Occipital lobe (tissue), 2 donors: ENCODE results near the gene MPRIP. TPM values are rescaled to one million over a fixed set of nuclear protein-coding genes. Genes with fewer than 3 reads are reported as not detected.
"Not testable (repeated sequence)": the region's sequence is repeated elsewhere in the genome, so short reads cannot be mapped to it uniquely, and the experiment has no call there.

Experiments used
- DNase-seq: peaks from one replicate; lab custom pipeline; 2025; lab: John Stamatoyannopoulos, UW
- total RNA-seq: library from RNA; depleted of rRNA; stranded (reverse); fragments of >200 nt; gene quantifications from one replicate; pipeline ENCODE4 v1.2.3, GENCODE V29; 2014

MPRIP gene, protein sequence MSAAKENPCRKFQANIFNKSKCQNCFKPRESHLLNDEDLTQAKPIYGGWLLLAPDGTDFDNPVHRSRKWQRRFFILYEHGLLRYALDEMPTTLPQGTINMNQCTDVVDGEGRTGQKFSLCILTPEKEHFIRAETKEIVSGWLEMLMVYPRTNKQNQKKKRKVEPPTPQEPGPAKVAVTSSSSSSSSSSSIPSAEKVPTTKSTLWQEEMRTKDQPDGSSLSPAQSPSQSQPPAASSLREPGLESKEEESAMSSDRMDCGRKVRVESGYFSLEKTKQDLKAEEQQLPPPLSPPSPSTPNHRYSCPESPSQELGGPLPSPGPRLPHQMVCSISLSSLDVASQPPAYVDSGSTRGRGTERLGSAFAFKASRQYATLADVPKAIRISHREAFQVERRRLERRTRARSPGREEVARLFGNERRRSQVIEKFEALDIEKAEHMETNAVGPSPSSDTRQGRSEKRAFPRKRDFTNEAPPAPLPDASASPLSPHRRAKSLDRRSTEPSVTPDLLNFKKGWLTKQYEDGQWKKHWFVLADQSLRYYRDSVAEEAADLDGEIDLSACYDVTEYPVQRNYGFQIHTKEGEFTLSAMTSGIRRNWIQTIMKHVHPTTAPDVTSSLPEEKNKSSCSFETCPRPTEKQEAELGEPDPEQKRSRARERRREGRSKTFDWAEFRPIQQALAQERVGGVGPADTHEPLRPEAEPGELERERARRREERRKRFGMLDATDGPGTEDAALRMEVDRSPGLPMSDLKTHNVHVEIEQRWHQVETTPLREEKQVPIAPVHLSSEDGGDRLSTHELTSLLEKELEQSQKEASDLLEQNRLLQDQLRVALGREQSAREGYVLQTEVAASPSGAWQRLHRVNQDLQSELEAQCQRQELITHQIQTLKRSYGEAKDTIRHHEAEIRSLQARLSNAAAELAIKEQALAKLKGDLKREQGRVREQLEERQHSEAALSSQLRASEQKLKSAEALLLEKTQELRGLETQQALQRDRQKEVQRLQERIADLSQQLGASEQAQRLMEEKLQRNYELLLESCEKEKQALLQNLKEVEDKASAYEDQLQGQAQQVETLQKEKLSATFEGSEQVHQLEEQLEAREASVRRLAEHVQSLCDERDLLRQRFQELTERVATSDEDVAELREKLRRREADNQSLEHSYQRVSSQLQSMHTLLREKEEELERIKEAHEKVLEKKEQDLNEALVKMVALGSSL (N-terminal part only)
- 126 TPM for total RNA-seq

DNA sequence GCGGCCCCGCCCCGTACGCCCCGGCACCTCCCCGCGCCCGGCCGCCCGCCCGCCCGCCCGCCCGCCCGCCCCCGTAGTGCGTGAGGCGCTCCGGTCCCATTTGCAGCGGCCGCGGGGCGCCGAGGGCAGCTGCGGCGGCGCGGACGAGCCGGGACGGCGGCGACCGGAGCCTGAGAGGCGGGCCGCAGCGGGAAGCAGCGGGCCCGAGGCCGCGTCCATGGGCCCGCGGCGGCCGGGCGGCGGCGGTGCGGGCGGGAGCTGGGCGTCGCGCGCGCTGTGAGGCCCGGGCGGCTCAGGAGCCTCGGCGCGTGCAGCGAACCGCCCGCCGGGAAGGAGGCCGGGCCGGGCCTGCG is at the start of gene MPRIP:
Gene MPRIP (plus strand): TSS at position 74 of the 353 bp plus-strand sequence. CDS start 392 bp downstream, outside the sequence.
- DNase-seq = no peak

DNA sequence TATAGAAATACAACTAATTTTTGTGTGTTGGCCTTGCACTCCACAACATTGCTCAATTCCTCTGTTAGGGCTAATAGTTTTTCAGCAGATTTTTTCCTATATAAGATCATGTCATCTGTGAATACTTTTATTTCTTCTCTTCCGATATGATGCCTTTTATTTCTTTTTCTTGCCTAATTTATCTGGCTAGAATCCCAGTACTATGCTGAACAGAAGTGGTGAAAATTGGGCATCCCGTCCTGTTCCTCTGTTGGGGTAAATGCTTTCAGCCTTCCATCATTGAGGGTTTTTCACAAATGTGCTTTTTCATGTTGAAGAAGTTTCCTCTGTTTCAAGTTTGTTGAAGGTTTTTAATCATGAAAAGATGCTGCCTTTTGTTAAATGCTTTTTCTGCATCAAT is 47.6 kb upstream of the MPRIP start:
- no peak for DNase-seq

DNA sequence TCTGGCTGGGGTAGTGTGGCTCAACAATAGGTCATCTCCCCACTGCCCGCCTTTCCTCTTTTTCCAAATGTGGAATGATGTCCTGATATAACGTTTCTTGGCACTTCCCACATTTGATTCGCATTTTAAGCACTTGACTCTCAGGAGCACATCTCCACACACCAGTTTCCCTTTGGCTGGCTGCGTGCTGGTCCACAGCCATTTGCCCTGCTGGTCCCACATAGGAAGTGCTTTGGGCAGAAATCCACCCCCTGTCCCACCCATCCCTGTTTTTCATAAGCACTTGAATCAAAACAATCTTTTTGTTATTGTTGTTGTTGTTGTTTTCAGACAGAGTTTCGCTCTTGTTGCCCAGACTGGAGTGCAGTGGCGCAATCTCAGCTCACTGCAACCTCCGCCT is 46.3 kb upstream of the MPRIP start:
- no peak for DNase-seq

DNA sequence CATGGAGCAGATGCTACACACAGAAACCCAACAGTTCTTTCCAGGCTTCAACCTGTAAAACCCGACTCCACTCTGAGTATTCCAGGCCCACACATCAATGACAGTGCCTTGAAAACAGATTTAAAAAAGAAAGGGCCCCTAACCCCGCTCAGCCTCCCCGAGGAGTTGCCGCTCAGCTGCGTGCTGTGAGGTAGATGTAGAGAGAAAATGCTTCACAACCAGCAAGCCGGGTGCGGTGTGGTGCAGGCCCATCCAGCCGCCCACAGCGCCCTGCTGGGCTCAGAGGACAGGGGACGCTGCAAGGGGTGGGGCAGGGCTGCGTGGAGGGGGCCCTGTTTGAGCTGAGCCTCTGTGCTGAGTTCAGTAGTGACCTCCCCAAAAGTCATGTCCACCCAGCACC is 45.5 kb upstream of the MPRIP start:
- not testable (repeated sequence) for DNase-seq

DNA sequence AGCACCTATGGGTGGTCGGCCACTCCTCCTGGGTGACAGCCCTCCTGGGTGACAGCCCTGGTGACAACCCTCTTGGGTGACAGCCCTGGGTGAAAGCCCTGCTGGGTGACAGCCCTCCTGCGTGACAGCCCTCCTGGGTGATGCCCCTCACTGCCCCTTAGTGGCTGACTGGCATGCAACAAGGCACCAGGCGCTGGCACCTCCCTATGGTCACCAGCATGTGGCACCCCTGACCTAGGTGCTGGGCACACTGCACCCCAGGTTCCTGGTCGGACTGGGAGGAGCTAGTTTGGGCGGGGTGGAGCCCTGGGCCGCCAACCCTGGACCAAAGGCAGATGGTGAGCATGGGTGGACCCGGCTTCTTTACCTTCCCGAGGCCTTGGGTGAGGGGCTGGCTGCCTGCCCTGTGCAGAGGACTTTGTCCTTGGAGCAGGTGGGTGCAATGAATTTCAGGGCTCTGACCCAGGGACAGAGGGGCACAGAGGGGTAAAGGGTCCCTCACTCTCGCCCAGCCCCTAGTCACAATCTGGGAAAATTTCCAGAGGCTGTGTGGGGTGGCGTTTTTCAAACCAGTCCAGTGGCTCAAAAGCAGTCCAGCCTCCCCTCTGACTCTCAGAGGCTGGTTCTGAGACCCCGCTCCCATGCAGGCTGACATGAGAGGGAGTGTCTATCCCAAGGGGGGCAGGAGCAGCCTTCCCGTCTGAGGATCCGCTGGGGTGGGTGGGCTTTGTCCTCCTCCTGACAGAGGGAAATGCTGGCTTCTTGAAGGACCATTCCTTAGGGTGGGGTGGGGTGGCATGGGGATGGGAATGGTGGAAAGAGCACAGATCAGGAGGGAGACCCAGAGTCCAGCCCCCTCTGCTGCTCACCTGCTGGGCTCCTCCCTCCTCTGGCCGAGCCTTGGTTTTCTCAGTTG is 44.5 kb upstream of the MPRIP start:
- DNase-seq = no peak

DNA sequence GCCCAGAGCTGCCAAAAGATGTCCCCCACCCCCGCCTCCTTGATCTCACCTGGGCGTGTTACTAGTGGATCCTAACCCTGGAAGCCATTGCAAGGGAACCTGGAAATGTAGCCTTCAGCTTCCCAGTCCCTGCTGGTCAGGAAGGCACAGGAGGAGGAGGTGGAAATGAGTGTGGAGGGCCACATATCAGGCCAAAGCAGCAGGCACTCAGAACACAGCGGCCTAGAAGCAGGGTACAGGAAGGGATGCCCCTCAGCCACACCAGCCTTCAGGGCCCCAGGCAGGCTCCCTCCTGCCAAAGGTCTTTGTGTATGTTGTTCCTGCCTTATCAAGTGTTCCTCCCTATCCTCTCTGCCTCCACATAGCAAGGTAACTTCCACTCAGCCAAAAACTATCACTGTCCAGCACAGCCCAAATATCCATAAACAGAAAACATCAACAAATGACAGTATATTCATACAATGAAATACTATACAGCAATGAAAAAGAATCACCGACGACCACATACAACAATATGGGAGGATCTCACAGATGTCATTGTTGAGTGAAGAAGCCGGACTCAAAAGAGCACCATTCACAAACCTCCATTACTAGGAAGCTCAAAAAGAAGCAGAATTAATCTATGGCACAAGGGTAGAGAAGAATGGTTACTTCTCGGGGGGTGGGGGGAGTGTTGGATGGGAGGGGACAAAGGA is 42.2 kb upstream of the MPRIP start:
- DNase-seq = no peak

DNA sequence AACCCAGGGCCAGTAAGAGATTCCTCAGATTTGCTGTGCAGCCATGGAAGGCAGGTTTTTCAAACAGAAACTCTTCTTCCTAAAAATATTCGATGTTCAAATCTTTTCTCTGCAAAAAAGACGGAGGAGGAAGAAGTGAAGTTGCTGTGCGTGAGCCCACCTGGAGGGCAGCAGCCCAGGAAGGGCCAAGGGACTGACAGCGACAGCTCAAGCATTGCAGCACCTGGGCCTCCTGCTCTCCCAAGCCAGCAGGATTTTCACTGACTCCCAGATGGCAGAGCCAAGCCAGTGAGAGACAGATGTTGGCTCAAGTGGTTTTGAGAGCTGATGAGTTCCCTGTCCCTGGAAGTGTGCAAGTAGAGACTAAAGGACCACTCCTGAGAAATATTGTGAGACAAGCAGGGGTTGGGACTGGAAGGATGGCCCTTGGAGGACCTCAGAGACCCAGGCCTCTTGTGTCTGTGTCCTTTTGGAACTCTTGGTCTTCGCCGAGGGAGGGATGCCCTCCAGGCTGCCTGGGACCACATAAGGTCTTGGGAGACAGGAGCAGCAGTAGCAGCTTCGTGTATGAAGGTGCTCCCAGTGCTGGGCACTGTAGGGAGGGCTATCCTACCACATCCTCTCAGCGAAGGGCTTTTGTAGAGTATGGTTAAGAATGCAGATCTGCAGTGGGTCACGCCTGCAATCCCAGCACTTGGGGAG is 41.0 kb upstream of the MPRIP start:
- no peak for DNase-seq

DNA sequence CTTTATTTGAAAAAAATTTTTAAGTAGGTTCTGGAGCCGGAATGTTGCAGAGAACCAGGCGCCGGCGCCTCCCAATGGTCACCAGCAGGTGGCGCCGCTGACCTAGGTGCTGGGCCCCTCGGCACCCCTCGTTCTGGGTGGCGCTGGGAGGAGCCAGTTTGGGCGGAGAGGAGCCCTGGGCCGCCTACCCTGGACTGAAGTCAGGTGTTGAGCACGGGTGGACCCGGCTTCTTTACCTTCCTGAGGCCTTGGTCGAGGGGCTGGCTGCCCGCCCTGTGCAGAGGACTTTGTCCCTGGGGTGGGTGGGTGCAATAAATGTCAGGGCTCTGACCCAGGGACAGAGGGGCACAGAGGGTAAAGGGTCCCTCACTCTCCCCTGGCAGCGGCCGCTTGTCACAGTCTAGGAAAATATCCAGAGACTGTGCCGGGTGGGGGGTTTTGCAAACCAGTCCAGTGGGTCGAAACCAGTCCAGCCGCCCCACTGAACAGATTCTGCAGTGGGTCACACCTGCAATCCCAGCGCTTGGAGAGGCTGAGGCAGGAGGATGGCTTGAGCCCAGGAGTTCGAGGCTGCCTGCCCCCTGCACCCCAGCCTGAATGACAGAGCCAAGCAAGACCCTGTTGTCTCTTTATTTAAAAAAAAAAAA is 40.3 kb upstream of the MPRIP start:
- peak; percentile 48 for DNase-seq

DNA sequence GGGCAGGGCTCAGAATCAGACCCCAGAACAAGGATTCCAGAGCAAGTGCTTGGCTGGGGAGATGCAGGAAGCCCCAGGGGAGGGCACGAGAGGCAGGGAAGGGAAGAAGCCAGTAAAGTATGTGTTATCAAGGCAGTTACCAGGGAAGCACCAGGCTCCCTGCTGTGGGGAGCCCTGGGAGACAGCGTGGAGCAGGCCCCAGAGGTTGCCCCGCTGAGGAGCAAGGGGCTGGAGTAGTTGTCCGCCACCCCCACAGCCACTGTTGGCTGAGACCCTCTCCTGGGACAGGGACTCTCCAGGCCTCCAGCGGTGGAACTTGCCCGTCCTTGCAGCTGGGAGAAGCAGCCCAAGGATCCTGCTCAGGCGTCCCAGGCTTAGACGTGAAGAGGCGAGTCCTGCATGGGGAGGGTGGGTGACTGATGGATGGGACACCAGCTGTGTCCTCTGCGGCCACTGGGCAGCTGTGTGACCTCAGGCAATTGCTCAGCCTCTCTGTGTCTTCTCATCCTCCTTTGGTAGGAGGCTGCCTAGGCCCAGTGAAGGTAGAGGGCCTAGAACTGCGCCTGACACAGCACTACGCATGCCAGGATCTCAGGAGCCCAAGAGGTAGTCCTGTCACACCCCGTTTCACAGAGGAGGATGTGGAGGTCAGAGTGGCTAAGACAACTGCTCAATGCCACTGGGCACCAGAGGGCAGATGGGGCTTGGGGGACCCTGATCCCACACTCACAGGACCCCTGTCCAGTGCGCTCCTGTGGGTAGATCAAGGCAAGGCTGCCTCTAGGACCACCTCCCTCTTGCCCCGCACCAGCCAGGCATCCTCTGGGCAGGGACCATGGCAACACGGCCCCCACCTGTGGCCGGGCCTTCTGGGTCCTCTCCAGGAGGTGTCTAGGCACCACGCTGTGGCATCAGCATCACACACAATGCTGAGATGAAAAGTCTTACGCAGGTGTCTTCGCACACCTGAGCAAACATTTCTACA is 39.2 kb upstream of the MPRIP start:
- not testable (repeated sequence) for DNase-seq

DNA sequence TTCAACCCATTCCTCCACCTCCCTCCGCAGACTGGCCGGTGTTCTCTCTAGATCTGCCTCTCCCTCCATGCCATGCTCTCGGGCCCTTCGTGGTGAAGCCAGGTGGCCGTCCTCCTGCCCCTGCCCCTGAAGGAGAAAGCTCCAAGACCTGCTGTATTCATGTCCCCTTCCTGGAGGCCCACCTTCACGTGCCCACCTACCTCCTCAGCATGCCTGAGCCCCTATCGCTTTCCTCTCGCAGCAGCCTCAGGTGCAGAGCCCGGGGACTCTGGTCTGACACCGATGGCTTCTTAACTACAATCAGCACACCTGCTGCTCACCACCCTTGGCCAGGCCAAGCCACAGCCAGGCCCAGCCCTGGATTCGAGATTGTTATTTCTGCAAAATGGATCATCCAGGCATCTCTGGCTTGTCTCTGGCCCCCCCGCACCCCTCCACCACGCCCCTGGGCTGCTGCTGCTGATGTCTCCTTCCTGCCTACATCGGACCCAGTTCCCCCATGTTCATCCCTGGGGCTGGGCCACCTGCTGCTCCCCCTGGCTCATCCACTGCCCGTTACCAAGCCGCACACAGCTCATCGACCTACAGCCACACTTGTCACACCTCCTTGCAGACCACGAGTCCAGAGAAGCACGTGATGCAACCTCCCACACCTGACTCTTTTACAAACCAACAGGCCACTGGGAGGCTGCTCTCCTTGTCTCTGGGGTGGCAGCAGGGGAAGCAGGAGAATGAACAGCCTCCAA is 37.8 kb upstream of the MPRIP start:
- DNase-seq = no peak

DNA sequence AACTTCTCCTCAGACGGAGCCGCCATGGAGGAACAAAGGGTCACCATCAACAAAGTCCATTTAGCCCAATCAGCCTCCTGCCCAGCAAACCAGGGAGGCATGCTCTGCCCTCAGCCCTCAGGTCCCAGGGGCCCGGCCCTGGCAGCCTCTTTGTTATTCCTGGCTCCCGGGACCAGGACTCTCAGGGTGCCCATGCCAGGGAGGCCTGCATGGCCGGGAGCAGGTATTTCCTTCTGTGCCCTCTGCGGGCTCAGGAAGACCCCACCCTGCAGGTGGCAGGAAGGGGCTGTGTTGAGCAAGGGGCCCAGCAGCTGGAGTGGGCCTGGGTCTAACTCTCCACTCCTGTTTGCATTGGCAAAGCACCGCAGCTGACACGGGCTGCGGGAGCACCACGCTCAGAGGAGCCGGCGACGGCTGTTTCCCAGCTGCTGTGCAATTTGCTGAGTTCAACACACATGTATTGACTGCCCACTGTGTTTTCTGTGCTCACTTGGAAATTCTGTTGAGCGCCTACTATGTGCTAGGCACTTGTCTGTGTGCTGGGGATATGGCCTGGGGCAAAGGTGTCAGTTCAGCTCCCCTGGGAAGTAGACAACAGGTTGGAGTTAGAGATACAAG is 37.2 kb upstream of the MPRIP start:
- DNase-seq = not testable (repeated sequence)

DNA sequence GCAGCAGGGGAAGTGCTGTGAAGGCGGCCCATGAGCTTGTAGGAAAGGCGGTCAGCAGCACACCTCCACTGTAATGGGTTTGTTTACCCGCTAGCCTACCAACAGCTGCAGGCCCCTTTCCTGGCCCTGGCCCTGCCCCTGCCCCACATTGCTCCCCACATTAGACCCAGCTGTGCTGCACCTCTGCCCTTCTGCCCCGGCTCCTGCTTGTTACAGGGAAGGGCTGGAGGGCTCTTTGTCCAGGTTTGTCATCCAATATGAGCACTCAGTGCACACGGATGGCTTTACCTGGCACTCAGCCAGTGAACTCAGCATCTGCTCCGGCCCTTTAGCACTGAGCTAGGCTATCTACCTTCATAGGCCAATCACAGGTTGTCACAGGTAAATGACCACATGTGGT is 34.4 kb upstream of the MPRIP start:
- not testable (repeated sequence) for DNase-seq

DNA sequence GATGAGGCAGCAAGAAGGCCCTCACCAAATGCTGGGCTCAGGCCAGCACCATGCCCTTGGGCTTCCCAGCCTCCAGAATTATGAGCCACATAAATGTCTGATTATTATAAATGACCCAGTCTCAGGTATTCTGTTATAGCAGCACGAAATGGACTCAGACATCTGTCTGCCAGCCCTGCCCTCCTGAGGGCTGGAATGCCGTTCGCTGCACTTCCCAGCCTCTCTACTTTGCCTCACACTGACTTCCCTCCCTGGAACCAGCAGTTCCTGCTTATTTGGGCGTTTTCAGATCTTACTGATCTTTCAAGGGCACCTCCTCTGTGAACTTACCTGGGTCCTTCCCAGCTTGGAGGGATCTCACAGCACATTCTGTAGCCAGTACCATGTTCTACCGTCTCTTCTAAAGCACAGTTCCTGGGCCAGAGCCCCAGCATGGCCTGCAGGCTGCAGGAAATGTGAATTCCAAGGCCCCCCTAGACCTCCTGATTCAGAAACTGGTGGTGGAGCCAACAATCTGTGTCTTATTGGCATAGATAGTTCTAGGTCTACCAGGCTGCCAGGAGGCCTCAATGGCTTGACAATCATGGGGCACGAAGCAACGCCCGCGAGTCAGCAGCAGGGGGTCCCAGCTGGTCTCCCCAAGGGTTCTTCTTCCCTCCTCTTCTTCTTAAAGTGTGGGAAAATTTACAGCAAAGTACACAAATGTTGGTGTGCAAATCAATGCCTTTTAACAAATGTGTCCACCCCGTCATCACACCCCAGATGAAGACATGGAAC is 33.4 kb upstream of the MPRIP start:
- not testable (repeated sequence) for DNase-seq

DNA sequence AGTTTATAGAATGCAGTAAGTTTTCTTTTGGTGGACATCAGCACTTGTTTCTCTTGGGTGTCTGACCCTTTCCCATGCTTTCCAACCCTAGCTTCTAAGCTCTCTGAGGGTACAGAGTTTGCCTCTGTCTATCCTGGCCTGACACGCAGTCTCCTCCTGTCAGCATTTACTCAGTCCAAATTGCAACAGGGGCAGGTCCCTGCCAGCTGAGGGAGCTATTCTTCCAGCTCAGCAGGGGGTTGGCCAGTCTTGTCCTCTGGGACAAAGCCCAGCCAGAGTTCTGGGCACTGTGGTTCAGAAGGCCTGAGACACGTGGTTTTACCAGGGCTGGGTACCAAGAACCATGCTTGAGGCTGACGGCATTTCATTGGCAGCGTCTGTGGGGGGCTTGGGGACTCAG is 32.3 kb upstream of the MPRIP start:
- not testable (repeated sequence) for DNase-seq

DNA sequence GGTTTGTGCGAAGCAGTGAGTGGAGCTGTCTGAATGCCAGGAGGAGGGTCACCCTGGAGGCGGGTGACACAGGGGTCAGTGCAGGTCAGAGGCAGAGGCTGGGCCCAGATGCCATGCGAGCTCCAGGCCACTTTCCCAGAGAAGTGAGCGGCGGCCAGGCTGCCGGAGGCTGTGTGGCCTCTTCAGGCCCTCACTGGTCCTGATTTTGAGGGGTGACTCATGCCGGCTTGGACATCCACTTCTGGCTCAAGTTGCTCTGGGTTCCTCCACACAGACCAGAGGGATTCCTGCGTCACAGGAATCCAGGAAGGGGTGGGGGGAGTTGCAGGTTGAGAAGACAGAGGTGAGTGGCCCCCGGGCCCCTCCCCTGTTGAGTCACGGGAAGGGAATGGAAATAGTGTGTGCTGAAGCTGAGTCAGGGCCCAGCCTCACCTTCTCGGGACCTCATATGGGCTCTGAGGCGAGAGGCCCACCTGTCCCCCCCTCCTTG is 31.7 kb upstream of the MPRIP start:
- DNase-seq = not testable (repeated sequence)
